ENCODE measurements around the gene CCNB1IP1. TPM values are rescaled to one million over a fixed set of nuclear protein-coding genes. Genes with fewer than 3 reads are reported as not detected.

CCNB1IP1 gene
- total and polyA plus RNA-seq, 2 of the 4 experiments (the other 2 are of a cell fraction) = 27.5 to 34.6 TPM

DNA sequence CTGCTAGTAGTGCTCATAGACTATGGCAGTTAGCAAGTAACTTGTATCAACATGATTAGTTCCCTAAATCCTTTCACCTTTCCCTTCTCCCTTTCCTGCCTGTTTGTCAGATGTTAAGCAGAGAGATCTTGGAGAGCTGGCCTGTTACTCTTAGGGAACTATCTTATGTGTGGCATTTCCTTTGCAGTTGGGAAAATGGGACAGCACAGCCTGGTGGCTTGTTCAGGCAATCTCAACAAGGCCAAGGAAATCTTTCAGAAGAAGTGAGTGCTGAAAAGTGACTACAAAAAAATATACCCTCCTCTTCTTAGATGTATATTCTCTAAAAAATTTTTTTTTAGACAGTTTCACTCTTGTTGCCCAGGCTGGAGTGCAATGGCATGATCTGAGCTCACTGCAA is 17.8 kb upstream of the CCNB1IP1 start:
- ATAC-seq (ENCODE audit: low read depth) = no peak
- peaks cover 35% of the 10 kb centered on the region for H3K36me3 ChIP-seq (ENCODE audit: control insufficient read depth, insufficient read depth, low read length)

More for the DNA sequence above, 17.8 kb upstream of the CCNB1IP1 start:
- Histone ChIP-seq H2BK120ac (ENCODE audit: low read depth, low read length) (no peak overlapping the region), H4K20me1 (ENCODE audit: insufficient read depth, low read length) (no peaks in the 10 kb centered on the region), H2AK5ac (ENCODE audit: low read depth, low read length) (no peak overlapping the region), H4K8ac (ENCODE audit: low read depth in 2 of 2, low read length in 2 of 2) (no peak overlapping the region), H3K4ac (ENCODE audit: low read depth, low read length) (no peak overlapping the region), H3K79me1 (ENCODE audit: low read depth in 1 of 2, low read length in 2 of 2) (no peaks in the 10 kb centered on the region; a peak in 1 of 4 replicates), H3K4me3 (ENCODE audit: insufficient read depth, low read depth, low read length) (no peak overlapping the region), H2BK20ac (ENCODE audit: low read depth, low read length) (no peak overlapping the region), H3K9me1 (ENCODE audit: insufficient read depth, low read length) (no peaks in the 10 kb centered on the region), H2BK5ac (ENCODE audit: low read depth, low read length, poor library complexity, severe bottlenecking) (no peak overlapping the region), H3K27me3 (ENCODE audit: control insufficient read depth, insufficient read depth, low read length) (no peaks in the 10 kb centered on the region), H2AK9ac (replicated peaks; ENCODE audit: low read depth, low read length, poor library complexity) (no peak overlapping the region), H3K27ac (ENCODE audit: insufficient read depth, low read length) (no peak overlapping the region), H4K91ac (ENCODE audit: insufficient read depth, low read depth, low read length) (no peak overlapping the region), H3K14ac (replicated peaks; ENCODE audit: low read depth, low read length) (no peak overlapping the region), H3K23ac (ENCODE audit: low read depth, low read length) (no peak overlapping the region), H3K4me1 (ENCODE audit: control insufficient read depth, insufficient read depth, low read length) (no peaks in the 10 kb centered on the region), H3K9ac (ENCODE audit: low read depth, low read length) (no peak overlapping the region), H3K4me2 (ENCODE audit: low read depth, low read length) (no peak overlapping the region), H2BK15ac (ENCODE audit: low read depth, low read length) (no peak overlapping the region), H3K56ac (ENCODE audit: extremely low read depth, insufficient read depth, low read length) (no peak overlapping the region), H3K9me3 (ENCODE audit: control insufficient read depth, insufficient read depth, low read length) (no peaks in the 10 kb centered on the region), H2AFZ (replicated peaks; ENCODE audit: low read length, poor library complexity) (no peak overlapping the region), H4K5ac (ENCODE audit: low read depth, low read length) (no peak overlapping the region), H3K18ac (ENCODE audit: low read depth, low read length) (no peak overlapping the region)
- BruUV-seq (replicated peaks) = no TSS peak
- CTCF ChIA-PET = interaction anchor here (1.9 kb wide), 1 partner anchor 23 kb away, joined by 7 read pairs; no protein-coding TSS in a partner anchor
- dilution Hi-C loops (cut with HindIII; ENCODE audit: low sequenced_read_pairs, unreplicated experiment) = no loop called here
- DNase-seq = peak; percentile 17
- in situ Hi-C loops (cut with MboI; ENCODE audit: low sequenced_read_pairs) = loop anchor here (25.0 kb wide), 1 partner anchor 1061 kb away; no protein-coding TSS in a partner anchor
- POLR2A ChIA-PET (ENCODE audit: unreplicated experiment) = no interaction called here
- no peak for TF ChIP-seq FOS (IDR thresholded peaks at IDR 0.05; ENCODE audit: low read depth, low read length)
- no peak for TF ChIP-seq RFX5 (IDR thresholded peaks at IDR 0.05; ENCODE audit: low read depth, low read length)
- TF ChIP-seq MAZ (IDR thresholded peaks at IDR 0.05; ENCODE audit: borderline replicate concordance, low read depth, low read length) = no peak
- TF ChIP-seq BHLHE40 (IDR thresholded peaks at IDR 0.05; ENCODE audit: low read depth, low read length) = no peak
- TF ChIP-seq, protein P1, sequence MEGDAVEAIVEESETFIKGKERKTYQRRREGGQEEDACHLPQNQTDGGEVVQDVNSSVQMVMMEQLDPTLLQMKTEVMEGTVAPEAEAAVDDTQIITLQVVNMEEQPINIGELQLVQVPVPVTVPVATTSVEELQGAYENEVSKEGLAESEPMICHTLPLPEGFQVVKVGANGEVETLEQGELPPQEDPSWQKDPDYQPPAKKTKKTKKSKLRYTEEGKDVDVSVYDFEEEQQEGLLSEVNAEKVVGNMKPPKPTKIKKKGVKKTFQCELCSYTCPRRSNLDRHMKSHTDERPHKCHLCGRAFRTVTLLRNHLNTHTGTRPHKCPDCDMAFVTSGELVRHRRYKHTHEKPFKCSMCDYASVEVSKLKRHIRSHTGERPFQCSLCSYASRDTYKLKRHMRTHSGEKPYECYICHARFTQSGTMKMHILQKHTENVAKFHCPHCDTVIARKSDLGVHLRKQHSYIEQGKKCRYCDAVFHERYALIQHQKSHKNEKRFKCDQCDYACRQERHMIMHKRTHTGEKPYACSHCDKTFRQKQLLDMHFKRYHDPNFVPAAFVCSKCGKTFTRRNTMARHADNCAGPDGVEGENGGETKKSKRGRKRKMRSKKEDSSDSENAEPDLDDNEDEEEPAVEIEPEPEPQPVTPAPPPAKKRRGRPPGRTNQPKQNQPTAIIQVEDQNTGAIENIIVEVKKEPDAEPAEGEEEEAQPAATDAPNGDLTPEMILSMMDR (conservative IDR thresholded peaks at IDR 0.05; ENCODE audit: low read depth, low read length) = 0 out of 2 replicates have a peak, but pooled peaks have one; percentile 22
- TF ChIP-seq CEBPB (IDR thresholded peaks at IDR 0.05; ENCODE audit: low read depth, low read length) = no peak
- 0 out of 2 replicates have a peak, but pooled peaks have one; percentile 12 for TF ChIP-seq RAD21 (IDR thresholded peaks at IDR 0.05; ENCODE audit: low read length)
- peak; percentile 26; the same call in 1 of the 2 replicates for TF ChIP-seq SMC3 (IDR thresholded peaks at IDR 0.05; ENCODE audit: low read depth, low read length)
- TF ChIP-seq MAFK (IDR thresholded peaks at IDR 0.05; ENCODE audit: low read depth, low read length) = no peak
- TF ChIP-seq MXI1 (IDR thresholded peaks at IDR 0.05; ENCODE audit: borderline replicate concordance, low read depth, low read length) = no peak
- intact Hi-C loops (cut with micrococcal nuclease) = loop anchor here (2.0 kb wide), 1 partner anchor 24 kb away; no protein-coding TSS in a partner anchor

All from IMR-90 (cell line).